HG03159 (cell line): Measurements from ENCODE around the gene PATL1.
A peak's percentile ranks its signal among the peaks of the same experiment; 100 is the strongest.

Experiments used
- ATAC-seq: cut with Tn5 transposase; IDR thresholded peaks from one replicate; pipeline ENCODE4 v1.9.1; 2021; ENCODE audit warnings: mild to moderate bottlenecking, moderate library complexity; ENCODE audit not compliant: unreplicated experiment

The PATL1 gene

DNA sequence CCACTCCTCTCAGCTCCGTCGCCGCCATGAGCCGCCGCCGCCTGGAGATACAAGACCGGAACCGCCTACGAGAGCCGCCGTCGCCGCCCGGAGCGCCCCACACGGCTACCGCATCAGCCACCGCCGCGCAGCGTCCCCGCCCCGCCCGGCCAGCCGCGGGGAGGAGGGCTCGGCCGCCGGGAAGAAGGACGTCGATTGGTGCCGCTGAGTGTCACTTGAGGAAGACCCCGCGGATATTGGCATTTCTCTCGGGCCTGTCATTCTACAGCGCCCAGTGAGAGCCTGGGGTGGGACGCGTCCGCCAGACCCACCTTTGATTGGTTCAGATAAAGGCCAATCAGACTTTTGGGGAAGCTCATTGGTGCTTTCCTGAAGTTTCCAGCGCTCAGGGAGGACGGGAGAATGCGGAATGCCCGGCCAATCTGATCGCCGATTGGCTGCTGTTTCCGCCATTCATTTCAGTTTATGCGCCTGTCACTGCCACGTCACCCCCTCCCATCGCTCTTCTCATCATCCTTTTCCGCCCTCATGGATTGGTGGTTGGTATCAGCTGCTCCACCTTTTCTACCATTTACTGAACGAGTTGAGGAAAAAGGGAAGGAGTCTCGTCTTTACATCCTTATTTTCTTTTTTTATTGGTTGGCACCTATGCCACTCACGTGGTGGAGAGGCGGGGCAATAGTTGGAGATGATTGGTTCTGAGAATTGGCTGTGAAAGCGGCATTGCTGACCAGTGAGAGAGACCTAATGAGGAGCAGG, 53.0 kb downstream of the PATL1 start, which contains the start of gene OSBP:
Gene OSBP (minus strand): TSS at position 138 of the 759 bp plus-strand sequence. CDS start 110 bp downstream, at position 28.
- ATAC-seq, result peak; percentile 88

DNA sequence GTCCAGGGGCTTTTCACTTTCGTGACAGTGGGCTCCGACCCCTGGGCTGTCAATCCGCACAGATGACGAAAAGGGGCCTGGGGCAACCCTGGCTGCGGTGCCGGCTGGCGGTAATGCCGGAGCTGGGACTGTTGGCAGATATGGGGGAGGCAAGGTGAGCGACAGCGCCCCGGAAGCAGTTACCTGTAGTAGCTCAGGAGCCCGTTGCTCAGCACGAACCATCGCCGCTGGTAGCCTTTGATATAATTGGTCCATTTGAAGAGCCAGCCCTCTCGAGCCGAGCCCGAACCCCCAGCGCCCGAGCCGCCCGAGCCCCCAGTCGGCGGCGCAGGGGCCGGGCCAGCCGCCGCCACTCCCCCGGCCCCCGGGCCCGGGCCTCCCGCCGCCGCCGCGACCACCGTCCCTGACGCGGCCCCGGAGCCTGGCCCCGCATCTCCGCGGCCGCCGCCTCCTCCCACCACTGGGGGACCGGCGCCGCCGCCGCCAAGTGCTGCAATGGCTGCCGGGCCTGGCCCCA, 53.7 kb downstream of the PATL1 start:
- peak; percentile 14 for ATAC-seq

DNA sequence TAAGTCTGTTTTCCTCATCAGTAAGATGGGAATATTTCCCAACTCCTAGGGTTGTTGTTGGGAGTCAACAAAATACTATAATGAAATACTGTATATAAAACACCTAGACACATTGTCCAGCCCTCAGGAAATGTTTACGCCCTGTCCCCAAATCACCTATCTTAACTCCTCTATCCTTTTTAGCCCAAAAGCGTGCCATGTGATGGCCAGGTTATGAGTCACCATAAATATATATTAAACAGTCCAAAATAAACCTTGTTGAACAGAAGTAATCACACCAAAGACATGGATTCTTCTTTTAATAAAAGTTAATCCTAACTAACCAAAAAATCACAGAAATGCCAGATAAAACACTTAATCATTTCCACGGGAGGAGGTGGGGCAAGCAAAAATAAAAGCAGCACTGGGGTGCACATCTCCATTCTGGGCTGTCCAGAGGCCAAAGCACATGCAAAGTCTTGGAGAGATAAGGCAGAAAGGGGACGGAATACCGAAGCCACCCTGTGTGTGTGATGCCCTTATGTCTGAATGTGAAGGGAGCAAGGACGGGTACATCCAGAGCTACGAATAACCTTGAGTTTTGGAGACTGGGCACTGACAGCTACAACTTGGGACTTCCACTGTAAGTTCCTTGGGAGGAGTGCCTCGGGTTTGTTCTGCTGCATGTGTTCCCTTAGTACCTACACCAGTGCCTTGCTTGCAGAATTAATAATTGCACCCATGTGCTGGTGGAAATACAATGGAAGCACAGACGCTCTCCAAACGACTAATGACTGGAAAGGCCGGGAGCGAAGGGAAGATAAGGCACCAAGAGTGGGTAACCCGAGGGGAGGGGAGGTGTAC, 54.3 kb downstream of the PATL1 start:
- ATAC-seq, result no peak

DNA sequence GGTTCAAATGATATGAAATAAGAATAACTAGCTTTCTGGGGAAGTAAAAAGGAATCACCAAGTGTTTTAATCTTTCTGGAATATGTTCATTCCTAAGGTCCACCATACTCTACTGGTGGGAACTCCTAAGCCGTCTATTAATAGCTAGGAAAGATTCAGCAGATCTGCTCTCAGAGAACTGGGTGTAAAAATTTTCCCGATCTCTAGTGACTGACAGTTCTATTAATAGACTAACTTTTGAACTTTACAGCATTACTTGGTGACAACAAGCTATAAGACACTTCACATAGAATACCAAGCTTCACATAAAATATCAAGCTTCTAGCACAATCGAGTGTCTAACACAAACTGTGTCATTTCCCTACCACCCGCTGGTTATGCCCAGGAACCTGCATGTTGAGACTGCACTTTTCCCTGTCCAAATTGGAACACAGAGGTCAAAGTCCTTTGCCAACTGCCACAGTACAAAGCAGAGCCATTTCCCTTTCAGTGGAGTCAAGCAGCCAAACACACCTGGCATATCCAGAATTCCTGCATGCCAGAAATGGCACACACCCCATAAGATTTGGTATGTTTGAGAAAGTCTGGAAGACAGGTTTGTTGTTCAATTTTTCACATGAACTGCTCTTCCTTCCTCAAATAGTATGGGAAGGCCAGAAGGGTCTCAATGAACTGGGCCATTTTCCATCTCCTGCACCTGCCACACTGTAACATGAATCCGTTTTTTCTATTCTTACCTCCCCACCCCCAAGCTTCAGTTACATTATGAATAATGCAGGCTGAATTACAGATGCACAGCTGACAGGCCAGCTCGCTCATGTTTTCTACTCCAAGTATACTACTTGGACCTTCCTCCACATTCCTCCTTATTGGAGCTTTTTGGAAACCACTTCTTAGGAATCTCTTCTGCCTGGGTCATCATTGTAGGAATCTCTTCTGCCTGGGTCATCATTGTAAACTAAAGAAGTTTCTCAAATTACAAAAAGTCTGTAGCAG, 57.0 kb downstream of the PATL1 start:
- no peak for ATAC-seq

DNA sequence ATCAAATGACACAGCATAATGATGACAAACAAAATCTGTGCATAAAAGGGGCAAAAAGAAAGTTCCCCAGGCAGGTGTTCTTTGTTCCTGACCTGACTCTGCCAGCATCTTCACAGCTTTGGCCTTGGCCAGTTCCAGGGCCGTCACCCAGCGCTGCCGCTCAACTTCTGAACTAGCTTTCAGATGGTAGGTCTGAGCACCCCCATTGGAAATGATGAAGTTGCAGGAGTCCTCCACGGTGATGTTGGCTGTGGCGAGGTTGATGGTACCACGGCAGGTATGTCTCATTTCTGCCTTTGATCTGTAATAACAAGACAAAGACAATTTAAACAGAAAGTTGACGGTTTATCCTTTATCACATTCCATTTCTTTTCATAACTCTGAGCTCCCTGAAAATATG, 58.5 kb downstream of the PATL1 start:
- ATAC-seq, result no peak

DNA sequence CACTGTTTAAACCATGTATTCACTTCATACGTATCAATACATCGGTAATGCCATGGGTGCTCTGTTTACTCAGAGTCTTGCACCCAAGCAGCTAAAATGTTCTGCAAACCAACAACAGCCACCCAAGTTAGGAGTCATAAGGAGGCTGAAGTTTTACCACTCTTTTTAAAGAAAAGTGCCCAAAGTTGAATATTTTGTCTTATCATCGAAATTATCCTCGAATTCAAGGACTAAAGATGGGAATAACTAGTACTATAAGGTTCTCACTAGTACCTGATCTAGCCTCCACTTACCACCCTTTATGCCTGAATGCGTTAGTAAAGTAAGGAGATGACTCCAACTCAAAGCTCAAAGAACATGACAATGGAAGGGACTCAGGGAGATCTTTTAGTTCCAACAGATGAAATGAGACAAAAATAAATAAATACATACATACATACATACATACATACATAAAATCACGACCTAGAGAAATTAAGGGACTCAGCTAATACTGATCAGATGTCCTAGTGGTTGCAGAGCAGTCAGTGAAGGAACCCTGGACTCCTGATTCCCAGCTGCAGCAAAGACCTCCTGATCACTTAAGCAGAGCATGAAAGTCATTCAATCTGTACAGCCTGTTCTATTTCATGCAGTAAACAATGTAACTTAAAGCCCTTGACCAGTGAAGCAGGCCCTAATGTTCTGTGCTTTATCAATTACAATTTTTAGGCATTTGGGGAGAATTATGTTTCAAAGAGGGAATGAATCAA, 61.0 kb downstream of the PATL1 start:
- no peak for ATAC-seq

DNA sequence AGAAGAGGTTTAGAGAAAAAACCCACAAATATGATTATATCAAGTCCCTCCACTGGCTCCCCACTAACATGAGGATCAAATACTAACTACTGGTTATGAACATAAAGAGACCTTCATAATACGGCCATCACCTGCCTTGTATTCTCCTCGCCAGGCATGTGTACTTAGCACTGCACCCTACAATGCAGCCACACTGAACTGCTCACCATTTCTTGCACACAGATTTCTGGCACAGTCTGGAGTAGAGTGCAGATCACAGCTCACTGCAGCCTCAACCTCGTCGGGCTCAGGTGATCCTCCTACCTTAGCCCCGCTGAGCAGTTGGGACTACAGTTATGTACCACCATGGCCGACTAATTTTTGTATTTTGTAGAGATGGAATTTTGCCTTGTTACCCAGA, 66.4 kb downstream of the PATL1 start:
- no peak for ATAC-seq

DNA sequence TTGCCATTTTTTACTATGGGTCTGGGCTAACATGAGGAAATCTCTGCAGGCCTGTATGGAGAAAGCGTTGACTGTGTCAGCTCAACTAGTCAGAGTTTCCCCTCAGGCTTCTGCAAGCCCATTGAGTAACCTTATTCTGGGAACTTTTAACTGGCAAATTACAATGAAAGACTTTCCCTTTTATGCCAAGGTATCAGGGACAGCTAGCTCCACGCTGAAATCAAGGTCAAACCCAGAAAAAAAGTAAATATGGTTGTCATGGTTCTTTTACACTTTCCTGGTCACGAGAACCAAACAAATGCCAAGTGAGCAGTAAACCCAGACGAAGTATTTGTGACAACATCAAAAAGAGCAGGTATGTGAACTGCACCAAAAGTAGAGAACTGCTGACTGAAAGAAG, 67.0 kb downstream of the PATL1 start:
- no peak for ATAC-seq

DNA sequence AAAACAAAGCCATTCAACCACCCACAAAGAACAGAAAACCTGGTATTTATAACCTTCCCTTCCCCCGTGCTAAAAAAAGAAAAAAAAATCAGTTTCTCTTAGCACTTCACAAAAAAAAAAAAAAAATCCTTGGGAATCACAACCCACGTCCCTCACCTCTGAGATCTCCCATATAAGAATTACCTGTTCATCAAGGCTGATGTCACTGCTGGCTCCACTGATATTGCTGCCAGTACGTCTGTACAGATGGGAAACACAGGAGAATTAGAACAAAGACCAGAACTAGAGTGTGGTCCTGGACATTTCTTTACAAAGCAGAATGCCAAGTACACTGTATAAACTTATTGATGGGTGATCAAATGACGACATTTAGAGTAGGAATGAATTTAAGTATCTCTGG, 68.2 kb downstream of the PATL1 start:
- no peak for ATAC-seq

DNA sequence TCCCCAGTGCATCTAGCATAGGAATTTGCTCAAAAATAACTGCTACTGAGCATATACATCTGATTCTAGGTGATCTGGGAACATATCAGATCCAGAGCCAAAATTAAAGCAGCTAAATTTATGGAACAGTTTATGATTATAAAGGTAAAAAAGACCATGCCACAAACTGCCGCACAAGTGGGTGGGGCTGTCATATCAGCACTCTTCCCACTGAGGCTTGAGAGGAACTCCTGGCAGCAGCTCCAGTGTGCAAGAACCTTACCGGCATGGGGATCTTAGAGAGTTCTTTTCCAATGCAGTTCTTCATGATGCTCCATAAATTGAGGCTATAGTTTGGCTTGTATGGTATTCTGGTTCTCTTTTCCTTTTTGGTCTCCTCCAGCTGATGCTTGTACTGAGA, 68.6 kb downstream of the PATL1 start:
- ATAC-seq, result no peak

DNA sequence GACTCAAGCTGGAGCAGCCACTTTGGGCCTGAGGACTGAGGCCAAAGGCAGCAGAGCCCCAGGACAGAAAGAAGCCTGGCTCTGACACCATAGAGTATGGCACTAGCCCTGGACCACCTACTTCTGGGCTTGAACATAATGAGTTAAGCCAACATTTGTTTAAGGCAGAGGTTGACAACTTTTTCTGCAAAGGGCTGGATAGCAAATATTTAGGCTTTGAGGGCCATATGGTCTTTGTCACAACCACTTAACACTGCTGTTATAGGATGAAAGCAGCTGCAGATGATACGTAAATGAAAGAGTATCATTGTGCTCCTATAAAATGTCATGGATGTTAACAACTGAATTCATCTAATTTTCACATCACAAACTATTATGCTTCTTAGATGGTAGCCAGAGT, 69.9 kb downstream of the PATL1 start:
- no peak for ATAC-seq
